Stimulated activated CD8-positive, alpha-beta memory T cell treated with anti-CD3 and anti-CD28 coated beads, Interleukin-15, amount 100 ng/mL, for 4 hours (primary cell): Measurements from ENCODE around the gene TPRN.

Experiments
- DNase-seq, 2 donors: peaks; one replicate each; pipeline ENCODE4 v3.0.0-alpha.2; 2020; ENCODE audit warnings: low read depth in 2 of 2

The TPRN gene

DNA sequence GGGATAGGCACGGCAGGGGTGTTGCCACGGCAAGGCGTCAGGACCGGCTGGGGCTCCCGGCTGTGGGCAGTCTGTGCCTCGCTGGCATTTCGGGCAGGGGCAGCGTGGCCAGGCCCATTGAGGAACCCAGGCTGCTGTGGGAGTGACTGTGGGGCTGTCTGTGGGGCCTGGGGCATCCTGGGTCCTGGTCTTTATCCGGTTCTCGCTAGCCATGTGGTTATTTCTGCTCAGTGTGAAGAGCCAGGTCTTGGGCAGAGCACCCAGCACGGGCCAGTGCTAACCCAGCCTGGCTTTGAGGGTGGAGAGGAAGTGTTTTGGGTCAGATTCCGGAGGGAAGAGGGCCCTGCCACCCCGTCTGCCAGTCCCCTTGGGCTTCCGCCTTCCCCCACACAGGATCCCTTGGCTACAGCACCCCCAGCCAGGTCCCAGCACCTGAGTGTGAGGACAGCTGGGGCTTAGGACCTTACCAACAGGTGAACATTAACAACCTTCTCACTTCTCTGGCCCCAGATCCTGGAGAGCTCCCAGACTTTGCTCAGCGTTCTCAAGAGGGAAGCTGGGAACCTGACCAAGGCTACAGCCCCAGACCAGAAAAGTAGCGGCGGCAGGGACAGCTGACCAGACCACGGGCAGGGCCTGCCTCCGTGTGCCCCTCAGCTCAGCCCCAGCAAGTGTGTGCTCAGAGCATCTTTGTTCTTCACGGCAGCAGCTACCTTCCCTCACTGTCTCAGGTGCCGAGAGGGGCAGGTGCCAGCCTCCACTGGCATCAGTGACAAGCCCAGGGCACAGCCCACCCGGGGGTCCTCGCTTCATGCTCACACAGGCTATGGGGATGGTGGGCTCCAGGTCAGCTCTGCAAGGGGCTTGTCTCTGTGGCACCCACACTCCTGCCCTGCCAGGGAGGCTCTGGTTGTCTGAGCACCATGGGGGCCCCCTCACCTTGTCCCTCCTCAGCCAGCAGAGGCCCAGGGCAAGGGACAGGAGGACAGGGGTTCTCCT, 10.9 kb downstream of the TPRN start:
- DNase-seq = no peak

DNA sequence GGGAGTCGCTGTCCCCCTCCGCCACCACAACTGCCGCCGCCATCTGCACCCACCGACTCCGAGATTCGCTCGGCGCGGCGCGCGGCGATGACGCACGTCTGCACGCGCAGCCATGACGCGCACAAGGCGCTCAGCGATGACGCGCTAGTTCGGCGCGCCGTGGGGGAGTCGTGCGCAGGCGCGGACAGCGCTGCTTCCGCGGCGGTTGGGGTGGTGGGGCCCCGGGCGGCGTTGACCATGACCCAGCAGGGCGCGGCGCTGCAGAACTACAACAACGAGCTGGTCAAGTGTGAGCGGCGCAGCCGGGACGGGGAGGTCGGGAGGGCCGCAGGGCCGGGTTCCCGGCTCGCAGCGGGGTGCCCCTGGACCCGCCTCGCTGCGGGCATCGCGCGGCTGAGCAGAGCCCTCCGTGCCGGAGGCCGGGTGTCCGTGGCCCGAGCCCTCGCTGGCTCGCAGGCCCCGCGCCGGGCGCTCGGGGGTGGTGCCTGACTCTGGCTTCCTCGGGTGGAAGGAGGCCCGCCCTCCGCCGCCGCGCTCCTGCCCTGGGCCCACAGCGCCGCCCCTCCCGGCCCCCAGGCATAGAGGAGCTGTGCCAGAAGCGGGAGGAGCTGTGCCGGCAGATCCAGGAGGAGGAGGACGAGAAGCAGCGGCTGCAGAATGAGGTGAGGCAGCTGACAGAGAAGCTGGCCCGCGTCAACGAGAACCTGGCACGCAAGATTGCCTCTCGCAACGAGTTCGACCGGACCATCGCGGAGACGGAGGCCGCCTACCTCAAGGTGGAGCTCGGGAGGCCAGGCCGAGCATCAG, 11.8 kb downstream of the TPRN start, which contains the start of the genes ANAPC2 and SSNA1:
TSS of gene ANAPC2 (minus strand) at position 71 of the 807 bp plus-strand sequence. CDS start at position 43, 28 bp downstream.
TSS of gene SSNA1 (plus strand) at position 187 of the 807 bp plus-strand sequence. CDS start at position 238, 51 bp downstream.
- peak; percentile 77 to 90 for DNase-seq

DNA sequence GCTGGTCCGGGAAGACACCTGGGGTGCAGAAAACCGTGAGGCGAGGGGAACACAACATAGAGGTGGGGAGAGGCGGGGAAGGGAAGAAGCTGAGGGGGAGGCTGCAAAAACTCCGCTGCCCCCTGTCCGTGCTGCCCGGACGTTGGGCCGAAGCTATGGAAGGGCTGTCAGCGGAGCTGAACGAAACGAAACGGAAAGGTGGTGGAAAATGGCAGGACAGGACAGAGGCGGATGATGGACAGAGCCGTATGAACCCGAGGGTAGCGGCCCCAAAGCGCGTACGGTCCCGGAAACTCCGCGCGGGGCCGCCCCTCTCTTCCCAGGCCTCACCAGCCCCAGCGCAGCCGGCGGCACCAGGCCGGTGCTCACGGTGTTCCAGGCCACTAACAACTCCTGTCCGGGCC, 12.5 kb downstream of the TPRN start:
- no peak for DNase-seq

DNA sequence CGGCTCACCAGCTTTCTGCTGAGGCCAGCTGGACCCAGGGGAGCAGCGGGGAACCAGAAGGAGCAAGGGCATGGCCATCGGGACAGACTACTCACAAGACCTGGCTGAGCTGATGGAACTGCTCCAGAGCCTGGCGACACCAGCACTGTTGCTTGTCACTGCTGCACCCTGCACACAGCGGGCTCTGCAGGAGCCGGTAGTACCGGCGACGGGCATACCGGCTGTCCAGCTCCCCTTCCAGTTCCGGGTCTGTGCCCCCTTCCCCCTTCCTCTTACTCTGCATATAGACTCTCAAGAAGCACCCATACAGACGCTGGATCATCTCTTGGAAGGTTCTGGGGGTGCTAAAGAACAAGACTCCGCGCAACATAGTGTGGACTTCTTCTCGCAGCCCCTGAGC, 13.2 kb downstream of the TPRN start:
- DNase-seq = no peak

GRCh38 chr9:137186385-137186784, 14.2 kb downstream of the TPRN start:
- no peak for DNase-seq

DNA sequence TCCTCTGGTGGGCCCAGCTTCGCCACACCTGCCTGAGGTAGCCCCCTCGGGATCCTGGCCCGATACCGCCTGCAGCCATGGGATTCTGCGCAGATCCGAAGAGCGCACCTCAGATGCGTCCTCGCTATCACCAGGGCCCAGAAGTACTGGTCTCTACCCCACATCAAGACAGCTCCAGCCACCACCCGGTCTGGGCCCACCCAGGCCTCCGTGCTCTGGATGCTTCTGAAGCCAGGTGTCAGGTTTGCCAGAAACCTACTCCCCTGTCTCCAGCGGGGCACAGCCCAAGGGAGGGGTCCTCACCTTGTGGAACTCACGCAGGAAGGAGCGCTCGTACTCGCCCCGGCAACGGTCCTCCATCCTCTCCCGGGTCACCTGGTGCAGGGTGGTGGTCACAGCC, 14.6 kb downstream of the TPRN start:
- DNase-seq = no peak

DNA sequence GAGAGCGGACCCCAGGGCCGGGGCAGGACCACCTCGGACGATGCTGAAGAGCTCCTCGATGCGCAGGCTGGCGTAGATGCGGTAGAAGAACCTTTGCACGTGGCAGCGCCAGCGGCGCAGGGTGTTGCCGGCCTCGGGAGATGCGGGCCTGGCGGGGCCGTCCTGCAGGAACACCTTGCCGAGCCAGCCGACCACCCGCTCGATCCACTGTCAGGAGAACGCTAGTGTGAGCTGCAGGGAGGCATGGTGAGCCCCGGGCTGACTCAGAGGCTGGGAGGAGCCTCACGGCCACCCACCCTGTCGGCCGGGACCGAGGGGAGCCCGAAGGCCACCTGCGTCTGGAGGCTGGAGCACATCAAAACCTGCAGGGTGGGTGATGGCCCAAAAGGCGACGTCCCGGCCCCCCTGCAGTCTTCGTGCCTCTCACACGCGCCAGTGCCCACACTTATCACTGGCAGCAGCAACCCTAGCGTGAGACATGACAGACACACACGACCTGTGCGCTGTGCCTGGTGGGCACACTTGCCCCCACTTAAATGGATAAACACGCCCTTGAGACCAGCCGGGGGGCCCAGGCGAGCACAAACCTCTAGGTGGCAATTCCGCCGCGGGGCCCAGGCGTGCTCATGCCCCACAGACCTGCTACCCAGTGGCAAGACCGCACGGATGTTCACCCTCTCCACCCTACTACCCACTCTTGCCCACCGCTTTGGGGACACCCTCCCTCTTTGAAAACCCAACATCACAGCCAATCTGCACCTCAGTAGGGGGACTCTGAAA, 15.5 kb downstream of the TPRN start:
- no peak for DNase-seq

- DNase-seq = no peak
Observed at GRCh38 chr9:137183980-137184595, 16.5 kb downstream of the TPRN start.

DNA sequence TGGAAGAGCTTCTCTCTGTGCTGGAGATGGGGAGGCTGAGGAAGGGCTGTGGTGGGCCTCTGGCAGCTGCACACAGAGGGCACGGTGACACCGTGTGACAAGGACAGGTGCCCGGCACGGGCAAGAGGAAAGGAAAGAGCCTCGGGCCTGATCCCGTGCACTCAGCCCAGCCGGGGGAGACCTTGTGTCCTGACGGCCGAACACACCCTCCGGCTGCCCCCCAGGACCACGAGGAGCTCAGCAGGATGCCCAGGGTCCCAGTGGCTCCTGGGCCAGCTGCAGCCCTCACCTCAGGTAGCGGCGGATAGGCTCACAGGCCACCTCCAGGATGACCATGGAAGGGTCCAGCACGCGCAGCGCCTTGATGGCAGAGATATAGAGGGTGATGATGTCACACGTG, 17.7 kb downstream of the TPRN start:
- no peak for DNase-seq

DNA sequence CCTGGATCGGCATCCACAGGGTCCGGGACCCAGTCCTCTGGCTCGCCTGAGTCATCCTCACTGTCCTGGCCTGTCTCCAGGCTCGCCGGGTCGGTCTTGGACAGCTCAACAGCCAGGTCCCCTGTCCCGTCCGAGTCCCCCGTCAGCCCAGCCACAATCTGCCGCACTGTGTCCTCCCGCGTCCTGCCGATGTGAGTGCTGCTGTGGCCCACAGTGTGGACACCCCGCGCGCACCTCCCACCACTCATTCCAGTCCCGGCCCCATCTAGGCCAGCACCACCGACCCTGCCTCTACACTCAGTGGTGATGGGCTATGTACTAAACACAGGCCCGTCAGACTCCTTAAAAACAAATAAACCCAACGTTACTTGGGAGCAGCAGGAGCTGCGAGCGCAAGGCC, 18.9 kb downstream of the TPRN start:
- no peak for DNase-seq

GRCh38 chr9:137180491-137180890, 20.1 kb downstream of the TPRN start:
- DNase-seq = no peak

DNA sequence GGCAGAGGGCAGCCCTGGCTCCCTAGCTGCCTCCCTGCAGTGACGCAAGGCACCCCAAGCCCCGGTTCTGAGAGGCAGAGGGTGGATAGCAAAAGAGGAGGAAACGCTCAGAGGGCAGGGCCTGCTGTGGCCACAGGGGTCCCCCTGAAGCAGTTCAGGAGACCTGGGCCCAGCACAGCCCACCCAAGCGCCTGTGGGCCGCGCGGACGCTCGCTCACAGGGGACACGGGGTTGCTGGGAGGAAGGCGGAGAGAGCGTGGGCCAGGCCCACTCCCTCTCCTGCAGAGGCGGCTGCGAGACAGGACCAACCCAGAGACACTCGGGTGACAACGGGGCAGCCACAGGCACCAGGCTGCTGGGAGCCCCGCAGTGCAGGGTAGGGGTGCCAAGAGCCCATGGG, 20.8 kb downstream of the TPRN start:
- no peak for DNase-seq

DNA sequence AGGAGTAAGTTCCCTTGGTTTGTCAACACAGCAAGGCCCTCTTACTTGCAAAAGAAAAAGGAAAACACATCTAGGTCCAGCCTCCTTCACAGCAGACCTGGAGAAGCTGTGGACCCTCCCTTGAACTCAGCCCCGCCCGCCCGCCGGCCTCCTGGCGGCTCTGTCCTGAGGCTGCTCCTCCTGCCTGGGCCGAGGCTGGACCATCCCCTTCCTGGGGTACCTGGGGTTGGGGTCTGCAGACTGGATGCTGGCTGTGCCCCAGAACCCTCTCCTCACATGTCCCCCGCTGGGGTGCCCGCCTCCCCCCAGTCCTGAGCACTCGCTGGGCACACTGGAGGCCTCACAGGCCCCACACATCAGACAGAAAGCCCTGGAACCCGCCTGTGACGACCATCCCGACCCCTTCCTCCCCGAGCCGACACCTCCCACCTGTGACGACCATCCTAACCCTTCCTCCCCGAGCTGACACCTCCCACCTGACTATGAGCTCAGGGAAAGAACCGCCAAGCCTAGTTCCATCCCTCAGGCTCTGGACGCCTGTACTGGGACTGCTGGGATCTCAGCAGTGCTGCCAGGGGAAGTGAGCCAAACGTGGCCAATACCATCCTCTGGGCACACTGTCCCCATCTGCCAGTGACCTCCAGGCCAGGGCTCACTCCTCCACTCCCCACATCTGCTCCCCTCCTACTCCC, 21.5 kb downstream of the TPRN start:
- no peak for DNase-seq

GRCh38 chr9:137178201-137178938, 22.2 kb downstream of the TPRN start:
- no peak for DNase-seq

DNA sequence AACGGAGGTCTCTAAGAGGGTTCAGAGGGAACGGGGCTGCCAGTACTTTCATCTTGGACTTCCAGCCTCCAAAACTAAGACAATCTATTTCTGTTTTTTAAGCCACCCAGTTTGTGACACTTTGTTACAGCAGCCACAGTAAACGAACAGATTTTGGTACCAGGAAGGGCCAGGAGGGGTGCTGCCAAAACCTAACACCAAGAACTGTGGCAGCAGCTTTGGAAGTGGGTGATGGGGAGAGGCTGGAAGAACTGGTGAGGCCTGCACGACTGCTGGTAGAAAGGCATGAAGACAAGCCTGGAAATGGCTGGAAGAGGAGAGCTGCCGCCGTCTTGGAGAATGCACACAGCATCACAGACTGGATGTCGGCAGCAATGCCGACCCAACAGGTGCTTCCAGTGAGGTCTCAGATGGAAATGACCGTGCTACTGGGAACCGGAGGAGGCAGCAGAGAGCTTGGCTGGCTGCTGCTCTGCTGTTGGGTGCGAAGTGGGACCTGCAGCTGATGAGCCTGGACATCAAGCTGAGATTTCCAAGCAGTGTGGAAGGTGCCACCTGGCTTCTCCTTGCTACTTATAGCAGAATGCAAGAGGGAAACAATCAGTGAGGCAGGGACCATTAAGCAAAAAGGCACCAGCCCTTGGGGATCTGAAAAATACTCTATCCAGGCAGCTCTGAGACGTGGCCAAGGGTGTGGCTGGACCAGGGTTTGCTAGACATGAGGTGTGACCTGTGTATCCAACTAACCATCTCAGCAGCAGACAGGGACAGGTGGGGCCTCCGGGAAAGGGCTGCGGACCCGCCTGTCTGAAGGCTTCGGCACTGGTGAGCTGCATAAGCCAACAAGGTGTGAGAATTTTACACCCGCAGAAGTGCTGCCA, 24.0 kb downstream of the TPRN start:
- no peak for DNase-seq

DNA sequence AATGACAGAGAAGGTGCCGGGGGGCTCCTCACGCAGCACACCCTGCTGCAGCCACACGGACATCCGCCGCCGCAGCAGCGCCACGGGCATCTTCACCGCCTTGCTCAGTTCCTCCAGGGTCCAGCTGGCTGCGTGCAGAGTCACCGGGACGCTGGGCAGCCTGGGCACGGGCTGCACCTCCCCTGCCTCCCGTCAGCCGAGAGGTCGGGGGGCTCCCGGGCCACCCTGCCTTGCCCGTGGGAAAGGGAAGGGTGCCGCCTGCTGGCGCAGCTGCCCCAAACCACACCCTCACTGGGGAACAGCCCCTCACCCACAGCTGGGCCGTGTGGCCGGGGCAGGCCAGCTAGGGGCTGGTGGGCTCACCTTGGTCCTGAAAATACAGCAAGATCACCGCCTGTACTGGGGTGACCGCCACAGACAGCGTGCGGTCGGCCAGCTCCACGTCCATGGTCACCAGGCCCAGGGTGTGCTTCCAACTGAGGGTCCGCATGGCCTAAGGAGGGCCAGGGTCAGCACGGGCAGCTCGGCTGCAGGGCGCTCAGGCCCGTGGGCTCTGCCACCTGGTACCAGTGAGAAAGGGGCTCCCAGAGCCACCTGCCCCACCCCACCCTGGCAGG, 25.1 kb downstream of the TPRN start:
- no peak for DNase-seq

DNA sequence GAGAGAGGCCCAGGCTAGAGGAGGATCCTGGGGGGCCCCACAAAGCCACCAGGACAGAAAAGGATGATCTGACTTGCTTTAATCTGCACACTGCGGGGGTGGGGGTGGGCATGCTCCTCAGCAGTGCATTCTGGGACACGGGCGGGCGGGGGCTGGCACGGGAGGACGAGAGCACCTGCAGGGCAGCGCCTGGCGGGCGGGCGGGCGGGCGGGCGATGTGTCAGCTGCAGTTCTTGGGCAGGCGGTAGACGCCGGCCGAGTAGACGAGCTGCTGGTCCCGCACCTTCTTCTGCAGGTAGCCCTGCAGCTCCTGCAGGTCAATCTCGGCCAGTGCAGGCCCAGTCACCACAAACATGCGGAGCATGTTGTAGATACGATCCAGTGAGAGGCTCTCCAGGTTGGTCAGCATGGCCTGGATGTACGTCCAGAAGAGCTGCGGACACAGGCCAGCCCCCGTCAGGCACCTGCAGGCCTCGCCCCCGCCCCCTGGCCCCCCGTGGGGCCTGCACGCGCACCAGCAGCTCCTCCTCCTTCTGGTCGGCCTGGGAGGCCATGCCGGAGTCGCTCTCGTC, 25.7 kb downstream of the TPRN start:
- DNase-seq = no peak
